Measurements from ENCODE around the gene TNNI3.

GRCh38 chr19:55188625-55189024 lies 31.1 kb upstream of the TNNI3 start:
- TF ChIP-seq POLR2A (IDR thresholded peaks at IDR 0.05; ENCODE audit: low read depth, low read length) (no peak), POLR2AphosphoS5 (IDR thresholded peaks at IDR 0.05; ENCODE audit: low read depth, low read length) (no peak), TAF1 (IDR thresholded peaks at IDR 0.05; ENCODE audit: borderline replicate concordance, low read depth, low read length) (no peak)

All from GM12892 (cell line).